ENCODE data around the gene SLCO1B1.
"Not testable (repeated sequence)": the region's sequence is repeated elsewhere in the genome, so short reads cannot be mapped to it uniquely, and the experiment has no call there.

Gene SLCO1B1
- total RNA-seq = 0 reads per million in 4 donors

GRCh38 chr12:21130998-21131397, at the start of gene SLCO1B1:
TSS of gene SLCO1B1 (plus strand) at chr12:21131194. CDS start at chr12:21141575, 10,381 bp downstream.
- DNase-seq = no peak

GRCh38 chr12:21084753-21085152, 46.2 kb upstream of the SLCO1B1 start:
- not testable (repeated sequence) for DNase-seq

GRCh38 chr12:21111732-21112131, 19.3 kb upstream of the SLCO1B1 start:
- DNase-seq = no peak

GRCh38 chr12:21113266-21113665, 17.7 kb upstream of the SLCO1B1 start:
- DNase-seq = no peak

- DNase-seq = no peak
These were observed 13.0 kb upstream of the SLCO1B1 start for GRCh38 chr12:21117995-21118394.

DNA sequence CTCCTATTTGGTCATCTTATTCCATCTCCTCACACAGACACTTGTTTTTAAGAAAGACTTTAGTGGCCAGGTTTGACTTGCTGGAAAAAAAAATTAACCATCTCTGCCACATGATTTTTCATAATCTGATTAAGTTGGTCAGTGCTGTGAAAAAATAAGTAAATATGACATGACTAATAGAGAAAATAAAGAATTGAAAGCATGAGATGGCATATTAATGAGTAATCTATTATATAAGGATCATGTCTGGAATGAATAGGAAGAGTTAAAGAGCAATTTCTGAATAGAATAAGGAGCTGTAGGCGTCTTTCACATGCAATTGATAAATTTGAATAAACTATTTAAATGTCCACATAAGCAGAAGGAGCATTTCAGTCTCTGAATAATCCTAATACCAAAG, 12.2 kb upstream of the SLCO1B1 start:
- DNase-seq = no peak

DNA sequence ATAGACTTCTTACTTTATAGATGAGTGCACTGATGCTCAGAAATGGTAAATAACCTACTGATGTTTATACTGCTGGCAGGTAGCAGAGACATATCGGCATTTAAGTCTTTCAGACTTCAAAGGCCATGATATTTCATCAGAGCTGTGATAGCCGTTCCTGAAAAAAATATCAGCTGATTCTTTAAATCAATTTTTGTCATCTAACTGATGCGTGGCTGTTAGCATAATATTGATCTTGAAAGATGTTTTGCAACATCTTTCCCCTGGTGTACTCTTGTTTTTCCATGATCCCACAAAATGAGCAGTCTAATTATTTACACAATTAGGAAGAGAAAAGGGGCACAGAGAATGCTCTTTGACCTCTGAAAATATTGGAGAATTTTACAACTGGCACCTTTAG, 1.6 kb upstream of the SLCO1B1 start:
- no peak for DNase-seq

- no peak for DNase-seq
These were observed 1.1 kb upstream of the SLCO1B1 start for GRCh38 chr12:21129906-21130305.

DNA sequence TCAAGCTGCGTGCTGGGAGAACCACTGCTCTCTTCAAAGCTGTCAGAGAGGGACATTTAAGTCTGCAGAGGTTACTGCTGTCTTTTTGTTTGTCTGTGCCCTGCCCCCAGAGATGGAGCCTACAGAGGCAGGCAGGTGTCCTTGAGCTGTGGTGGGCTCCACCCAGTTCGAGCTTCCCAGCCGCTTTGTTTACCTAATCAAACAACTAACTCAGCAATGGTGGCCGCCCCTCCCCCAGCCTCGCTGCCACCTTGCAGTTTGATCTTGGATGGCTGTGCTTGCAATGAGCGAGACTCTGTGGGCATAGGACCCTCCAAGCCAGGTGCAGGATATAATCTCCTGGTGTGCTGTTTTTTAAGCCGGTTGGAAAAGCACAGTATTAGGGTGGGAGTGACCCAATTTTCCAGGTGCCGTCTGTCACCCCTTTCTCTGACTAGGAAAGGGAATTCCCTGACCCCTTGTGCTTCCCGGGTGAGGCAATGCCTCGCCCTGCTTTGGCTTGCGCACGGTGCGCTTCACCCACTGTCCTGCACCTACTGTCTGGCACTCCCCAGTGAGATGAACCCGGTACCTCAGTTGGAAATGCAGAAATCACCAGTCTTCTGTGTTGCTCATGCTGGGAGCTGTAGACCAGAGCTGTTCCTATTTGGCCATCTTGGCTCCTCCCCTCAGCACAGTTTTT, 6.5 kb downstream of the SLCO1B1 start:
- not testable (repeated sequence) for DNase-seq

- DNase-seq = no peak
These were observed 7.0 kb downstream of the SLCO1B1 start for GRCh38 chr12:21138016-21138415.

DNA sequence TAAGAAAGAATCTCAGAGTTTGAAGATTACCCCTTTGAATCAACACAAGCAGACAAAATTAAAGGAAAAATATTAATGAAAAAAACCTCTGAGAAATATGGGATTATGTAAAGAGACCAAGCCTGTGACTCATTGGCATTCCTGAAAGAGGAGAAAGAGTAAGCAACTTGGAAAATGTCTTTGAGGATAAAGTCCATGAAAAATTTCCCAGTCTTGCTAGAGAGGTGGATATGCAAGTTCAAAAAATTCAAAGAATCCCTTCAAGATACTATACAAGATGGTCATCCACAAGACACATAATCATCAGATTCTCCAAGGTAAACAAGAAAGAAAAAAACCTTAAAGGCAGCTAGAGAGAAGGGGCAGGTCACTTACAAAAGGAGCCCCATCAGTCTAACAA, 13.3 kb downstream of the SLCO1B1 start:
- DNase-seq = no peak

- not testable (repeated sequence) for DNase-seq
These were observed 18.9 kb downstream of the SLCO1B1 start for GRCh38 chr12:21149861-21150260.

- DNase-seq = no peak
These were observed 20.2 kb downstream of the SLCO1B1 start for GRCh38 chr12:21151184-21151583.

GRCh38 chr12:21155522-21156351, 24.7 kb downstream of the SLCO1B1 start:
- DNase-seq = no peak

GRCh38 chr12:21165048-21165447, 34.1 kb downstream of the SLCO1B1 start:
- no peak for DNase-seq

GRCh38 chr12:21169878-21170472, 39.0 kb downstream of the SLCO1B1 start:
- peak in 1 of 5 donors; percentile 5 for DNase-seq

DNA sequence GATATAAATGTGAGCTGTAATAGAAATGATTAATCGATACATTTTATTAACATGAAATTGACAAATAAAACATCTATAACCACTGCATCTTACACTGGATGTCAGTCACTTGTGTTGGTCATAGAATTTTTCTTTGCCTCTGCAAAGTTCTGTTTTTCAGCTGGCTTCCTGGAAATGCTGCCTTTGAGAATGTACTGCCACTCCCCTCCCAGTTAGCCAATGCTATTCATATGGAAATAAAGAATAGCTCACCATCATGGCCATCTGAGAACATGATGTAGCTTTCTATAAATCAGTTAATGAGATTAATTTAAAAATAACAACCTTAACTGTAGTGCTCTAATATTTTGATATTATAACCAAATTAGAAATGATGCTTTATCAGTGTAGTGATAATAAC, 41.1 kb downstream of the SLCO1B1 start:
- DNase-seq = no peak

DNA sequence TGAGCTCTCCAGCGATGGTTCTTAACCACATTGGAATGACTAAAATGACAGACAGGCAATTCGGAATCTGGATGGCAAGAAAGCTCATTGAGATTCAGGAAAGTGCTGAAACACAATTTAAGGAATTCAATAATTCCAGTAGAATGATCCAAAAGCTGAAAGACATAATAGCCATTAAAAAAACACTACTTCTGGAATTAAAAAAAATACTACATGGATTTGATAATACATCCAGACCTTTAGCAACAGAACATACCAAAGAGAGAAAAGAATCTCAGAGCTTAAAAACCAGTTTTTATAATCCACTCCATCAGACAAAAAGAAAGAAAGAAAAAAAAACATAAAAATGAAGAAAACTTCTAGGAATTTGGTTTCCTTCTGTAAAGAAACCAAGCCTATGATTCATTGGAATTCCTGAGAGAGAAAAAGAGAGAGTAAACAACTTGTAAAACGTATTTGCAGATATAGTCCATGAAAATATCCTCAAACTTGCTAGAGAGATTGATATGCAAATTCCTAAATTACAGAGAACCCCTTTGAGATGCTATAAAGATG, 52.8 kb downstream of the SLCO1B1 start:
- DNase-seq = no peak

- no peak for DNase-seq
These were observed 59.0 kb downstream of the SLCO1B1 start for GRCh38 chr12:21190016-21190415.

DNA sequence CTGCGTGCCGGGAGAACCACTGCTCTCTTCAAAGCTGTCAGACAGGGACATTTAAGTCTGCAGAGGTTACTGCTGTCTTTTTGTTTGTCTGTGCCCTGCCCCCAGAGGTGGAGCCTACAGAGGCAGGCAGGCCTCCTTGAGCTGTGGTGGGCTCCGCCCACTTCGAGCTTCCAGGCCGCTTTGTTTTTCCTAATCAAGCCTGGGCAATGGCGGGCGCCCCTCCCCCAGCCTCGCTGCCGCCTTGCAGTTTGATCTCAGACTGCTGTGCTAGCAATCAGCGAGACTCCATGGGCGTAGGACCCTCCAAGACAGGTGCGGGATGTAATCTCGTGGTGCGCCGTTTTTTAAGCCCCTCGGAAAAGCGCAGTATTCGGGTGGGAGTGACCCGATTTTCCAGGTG, 83.4 kb downstream of the SLCO1B1 start:
- not testable (repeated sequence) for DNase-seq

GRCh38 chr12:21219206-21219605, 88.2 kb downstream of the SLCO1B1 start:
- no peak for DNase-seq

GRCh38 chr12:21220266-21220665, 89.3 kb downstream of the SLCO1B1 start:
- DNase-seq = no peak

GRCh38 chr12:21221072-21221471, 90.1 kb downstream of the SLCO1B1 start:
- DNase-seq = no peak
